ENCODE data around the gene BLNK. TPM values are rescaled to one million over a fixed set of nuclear protein-coding genes. Genes with fewer than 3 reads are reported as not detected.

BLNK gene
- total RNA-seq, 1 donor from 2014 or later, result not detected

GRCh38 chr10:96305019-96305418 is 33.6 kb upstream of the BLNK start:
- Mint-ChIP-seq H3K27ac (ENCODE audit: unreplicated experiment) (no peak overlapping the region), H3K27me3 (ENCODE audit: unreplicated experiment) (no peaks in the 10 kb centered on the region), H3K9me3 (ENCODE audit: unreplicated experiment) (no peaks in the 10 kb centered on the region), H3K4me3 (ENCODE audit: unreplicated experiment) (no peak overlapping the region), H3K4me1 (ENCODE audit: low read depth, unreplicated experiment) (peaks cover 14% of the 10 kb centered on the region), H3K36me3 (ENCODE audit: unreplicated experiment) (no peaks in the 10 kb centered on the region)
- DNase-seq, result no peak
- TF ChIP-seq CTCF (IDR thresholded peaks at IDR 0.05; ENCODE audit: partially characterized antibody, unreplicated experiment), result no peak

GRCh38 chr10:96304230-96304629 is 32.9 kb upstream of the BLNK start, which contains the start of gene DNTT:
DNTT (plus strand) TSS chr10:96304434; CDS start chr10:96304498, 64 bp downstream.
- H3K4me1 Mint-ChIP-seq (ENCODE audit: low read depth, unreplicated experiment), result peaks cover 10% of the 10 kb centered on the region
- no peaks in the 10 kb centered on the region for H3K36me3 Mint-ChIP-seq (ENCODE audit: unreplicated experiment)
- no peaks in the 10 kb centered on the region for H3K27me3 Mint-ChIP-seq (ENCODE audit: unreplicated experiment)

GRCh38 chr10:96301616-96302015 is 30.2 kb upstream of the BLNK start:
- Mint-ChIP-seq H3K4me1 (ENCODE audit: low read depth, unreplicated experiment) (peaks cover 5% of the 10 kb centered on the region), H3K27ac (ENCODE audit: unreplicated experiment) (no peak overlapping the region), H3K36me3 (ENCODE audit: unreplicated experiment) (no peaks in the 10 kb centered on the region), H3K9me3 (ENCODE audit: unreplicated experiment) (no peaks in the 10 kb centered on the region), H3K27me3 (ENCODE audit: unreplicated experiment) (no peaks in the 10 kb centered on the region), H3K4me3 (ENCODE audit: unreplicated experiment) (no peak overlapping the region)
- no peak for DNase-seq
- no peak for TF ChIP-seq CTCF (IDR thresholded peaks at IDR 0.05; ENCODE audit: partially characterized antibody, unreplicated experiment)

More at GRCh38 chr10:96304230-96304629, 32.9 kb upstream of the BLNK start, which contains the start of gene DNTT:
- no peak within 1 kb of the TSS for H3K4me3 Mint-ChIP-seq (ENCODE audit: unreplicated experiment)
- DNase-seq, result no peak
- no peaks in the 10 kb centered on the region for H3K9me3 Mint-ChIP-seq (ENCODE audit: unreplicated experiment)
- H3K27ac Mint-ChIP-seq (ENCODE audit: unreplicated experiment), result no peak within 1 kb of the TSS
- no peak for TF ChIP-seq CTCF (IDR thresholded peaks at IDR 0.05; ENCODE audit: partially characterized antibody, unreplicated experiment)

- no peak for DNase-seq
- Mint-ChIP-seq H3K27me3 (ENCODE audit: unreplicated experiment) (no peaks in the 10 kb centered on the region), H3K36me3 (ENCODE audit: unreplicated experiment) (no peaks in the 10 kb centered on the region), H3K4me3 (ENCODE audit: unreplicated experiment) (no peak overlapping the region), H3K27ac (ENCODE audit: unreplicated experiment) (no peak overlapping the region), H3K9me3 (ENCODE audit: unreplicated experiment) (no peaks in the 10 kb centered on the region), H3K4me1 (ENCODE audit: low read depth, unreplicated experiment) (peaks cover 5% of the 10 kb centered on the region)
- no peak for TF ChIP-seq CTCF (IDR thresholded peaks at IDR 0.05; ENCODE audit: partially characterized antibody, unreplicated experiment)
Measured at GRCh38 chr10:96299383-96299782, 28.0 kb upstream of the BLNK start.

GRCh38 chr10:96298362-96298761 is 27.0 kb upstream of the BLNK start:
- H3K27ac Mint-ChIP-seq (ENCODE audit: unreplicated experiment), result no peak overlapping the region
- no peak overlapping the region for H3K4me3 Mint-ChIP-seq (ENCODE audit: unreplicated experiment)
- no peaks in the 10 kb centered on the region for H3K9me3 Mint-ChIP-seq (ENCODE audit: unreplicated experiment)
- TF ChIP-seq CTCF (IDR thresholded peaks at IDR 0.05; ENCODE audit: partially characterized antibody, unreplicated experiment), result no peak
- no peaks in the 10 kb centered on the region for H3K27me3 Mint-ChIP-seq (ENCODE audit: unreplicated experiment)
- H3K4me1 Mint-ChIP-seq (ENCODE audit: low read depth, unreplicated experiment), result peaks cover 8% of the 10 kb centered on the region
- DNase-seq, result no peak
- no peaks in the 10 kb centered on the region for H3K36me3 Mint-ChIP-seq (ENCODE audit: unreplicated experiment)

Measured in glutamatergic neuron (in vitro differentiated cells).